DND-41 (cell line): ENCODE data around the gene AP3S1.

ENCODE experiments used
- CTCF ChIP-seq: IDR thresholded peaks from 2 replicates; pipeline ENCODE4 v1.5.1; 2012; ENCODE audit warnings: borderline replicate concordance, low read length, moderate library complexity, mild to moderate bottlenecking; ENCODE audit not compliant: poor library complexity, severe bottlenecking; ENCODE audit errors: extremely low read depth
- EZH2 ChIP-seq: IDR thresholded peaks from 3 replicates; pipeline ENCODE4 v1.6.1; 2012; ENCODE audit warnings: borderline replicate concordance, low read depth, mild to moderate bottlenecking, moderate library complexity, low read length, inconsistent platforms; ENCODE audit not compliant: severe bottlenecking

GRCh38 chr5:115894342-115894741, 52.6 kb downstream of the AP3S1 start:
- no peak for TF ChIP-seq CTCF
- no peak for TF ChIP-seq EZH2
